Stimulated activated CD8-positive, alpha-beta memory T cell treated with anti-CD3 and anti-CD28 coated beads, Interleukin-12 subunit alpha, Interleukin-12 subunit beta, amount 100 ng/mL, for 24 hours (primary cell): ENCODE data around the gene AP3D1.

ENCODE experiments used
- DNase-seq: peaks from one replicate; pipeline ENCODE4 v3.0.0-alpha.2; 2020; ENCODE audit errors: extremely low read depth

AP3D1 gene

DNA sequence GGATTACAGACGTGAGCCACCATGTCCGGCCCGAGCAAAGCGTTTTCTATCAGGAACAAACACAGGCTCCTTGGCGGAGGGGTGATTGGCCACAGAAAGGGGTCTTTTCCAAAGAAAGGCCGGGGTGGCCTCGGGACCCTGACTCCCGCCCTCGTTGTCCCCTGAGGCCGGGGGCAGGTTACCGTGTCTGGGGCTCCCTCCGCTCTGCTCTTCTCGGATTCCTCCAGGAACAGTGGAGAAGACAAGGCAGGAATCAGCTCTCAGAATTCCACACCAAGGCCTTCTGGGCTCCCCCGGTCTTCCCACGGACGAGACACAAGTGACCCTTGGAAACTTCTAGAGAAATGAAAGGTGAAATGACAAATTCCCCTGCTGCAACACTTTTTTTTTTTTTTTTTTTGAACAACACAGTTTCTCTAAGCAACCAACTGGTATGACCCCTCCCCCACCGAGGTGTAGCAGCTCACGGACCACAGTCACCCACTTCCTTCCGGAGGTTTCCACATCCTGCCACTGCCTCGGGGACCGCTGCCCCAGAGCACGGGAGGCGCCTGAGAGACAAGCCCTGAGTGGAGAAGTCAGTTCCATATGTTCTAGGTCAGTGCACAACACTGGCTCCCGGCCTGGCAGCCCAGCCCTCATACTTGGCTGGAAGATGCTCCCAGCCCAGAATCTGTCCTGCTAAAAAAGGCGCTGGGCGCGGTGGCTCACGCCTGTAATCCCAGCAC, 66.2 kb downstream of the AP3D1 start:
- DNase-seq: peak; percentile 90

DNA sequence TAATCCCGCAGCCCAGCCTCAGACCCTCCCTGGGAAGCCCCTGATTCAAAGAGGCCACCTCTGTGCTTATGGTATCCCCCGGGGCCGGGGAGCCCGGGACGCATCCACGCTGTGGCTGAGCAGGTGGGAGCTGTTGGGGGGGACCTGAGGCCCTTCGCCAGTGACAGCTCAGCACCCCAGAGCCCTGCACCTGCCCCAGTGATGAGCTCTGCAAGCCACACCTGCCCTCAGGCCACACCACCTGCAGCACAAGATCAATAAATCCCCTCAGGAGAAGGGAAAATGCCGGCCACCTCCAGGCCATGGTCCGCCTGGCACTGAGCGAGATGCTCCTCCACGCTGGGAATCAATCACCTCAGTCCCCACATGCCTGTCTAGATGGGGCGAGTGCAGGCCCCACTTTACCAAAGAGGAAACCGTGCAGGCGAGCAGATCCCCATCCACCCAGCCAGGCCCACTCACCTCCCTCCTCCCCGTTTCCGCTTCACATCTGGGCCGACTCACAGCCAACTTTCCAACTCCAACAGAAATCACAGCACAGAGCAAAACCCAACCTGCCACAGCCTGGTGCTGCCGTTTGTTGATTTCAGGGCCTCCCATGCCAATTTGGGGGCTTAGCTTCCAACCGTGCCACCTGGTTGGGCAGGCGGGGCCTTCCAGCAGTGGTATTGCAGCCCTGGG, 68.1 kb downstream of the AP3D1 start:
- no peak for DNase-seq

DNA sequence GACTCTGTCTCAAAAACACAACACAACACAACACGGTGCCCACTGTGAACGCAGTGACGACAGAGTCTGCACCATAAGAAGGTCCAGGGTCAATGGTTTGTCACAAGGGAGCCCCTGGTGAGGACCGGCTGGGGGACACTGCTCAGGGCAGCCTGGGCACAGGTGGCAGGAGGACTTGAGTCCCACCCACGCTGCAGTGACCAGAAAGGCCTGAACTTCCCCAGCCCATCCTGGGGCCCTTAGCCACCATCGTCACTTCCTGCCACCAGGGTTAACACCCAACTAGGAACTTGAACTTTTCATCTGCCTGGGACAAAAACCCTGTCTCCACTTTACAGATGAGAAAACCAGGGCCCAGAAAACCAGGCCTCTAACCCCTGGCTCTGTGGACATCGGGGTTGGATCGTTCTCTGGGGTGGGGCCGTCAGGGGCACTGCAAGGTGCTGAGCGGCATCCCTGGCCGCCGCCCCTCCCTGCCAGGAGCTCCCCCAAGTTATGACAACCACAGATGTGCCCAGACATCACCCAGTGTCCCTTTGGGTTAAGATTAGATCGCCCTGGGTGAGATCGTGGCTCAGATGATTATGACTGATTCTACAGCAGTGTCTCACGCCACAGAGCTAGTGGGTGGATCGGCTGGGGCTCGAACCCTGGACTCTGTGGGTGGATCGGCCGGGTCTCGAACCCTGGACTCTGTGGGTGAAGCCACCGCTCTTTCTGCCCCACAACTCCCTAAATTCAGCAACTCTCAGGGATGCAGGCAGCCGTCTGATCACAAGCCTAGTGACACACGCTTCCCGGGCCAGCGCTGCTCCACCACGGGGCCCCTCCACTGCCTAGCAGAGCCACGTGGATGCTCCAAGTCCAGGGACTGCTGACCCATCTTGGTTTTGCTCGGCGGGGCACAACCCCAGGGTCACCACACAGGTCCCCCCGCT, 69.2 kb downstream of the AP3D1 start:
- no peak for DNase-seq

DNA sequence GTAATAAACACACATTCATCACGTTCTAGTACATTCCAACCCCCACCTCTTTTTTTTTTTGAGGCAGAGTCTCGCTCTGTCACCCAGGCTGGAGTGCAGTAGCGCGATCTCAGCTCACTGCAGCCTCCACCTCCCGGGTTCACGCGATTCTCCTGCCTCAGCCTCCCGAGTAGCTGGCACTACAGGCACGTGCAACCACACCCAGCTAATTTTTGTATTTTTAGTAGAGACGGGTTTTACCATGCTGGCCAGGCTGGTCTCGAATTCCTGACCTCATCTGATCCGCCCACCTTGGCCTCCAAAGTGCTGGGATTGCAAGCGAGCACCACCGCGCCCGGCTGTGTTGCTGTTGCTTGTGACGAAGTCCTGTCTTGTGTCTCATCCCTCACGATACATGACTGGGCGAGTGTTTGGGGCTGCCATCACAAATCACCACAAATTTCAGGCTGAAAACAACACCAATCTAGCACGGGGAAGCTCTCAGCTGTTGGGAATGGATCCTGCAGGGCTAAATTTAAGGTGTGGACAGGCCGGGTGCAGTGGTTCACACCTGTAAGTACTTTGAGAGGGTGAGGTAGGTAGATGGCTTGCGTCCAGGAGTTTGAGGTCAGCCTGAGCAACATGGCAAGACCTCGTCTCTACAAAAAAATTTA, 70.9 kb downstream of the AP3D1 start:
- DNase-seq: no peak

DNA sequence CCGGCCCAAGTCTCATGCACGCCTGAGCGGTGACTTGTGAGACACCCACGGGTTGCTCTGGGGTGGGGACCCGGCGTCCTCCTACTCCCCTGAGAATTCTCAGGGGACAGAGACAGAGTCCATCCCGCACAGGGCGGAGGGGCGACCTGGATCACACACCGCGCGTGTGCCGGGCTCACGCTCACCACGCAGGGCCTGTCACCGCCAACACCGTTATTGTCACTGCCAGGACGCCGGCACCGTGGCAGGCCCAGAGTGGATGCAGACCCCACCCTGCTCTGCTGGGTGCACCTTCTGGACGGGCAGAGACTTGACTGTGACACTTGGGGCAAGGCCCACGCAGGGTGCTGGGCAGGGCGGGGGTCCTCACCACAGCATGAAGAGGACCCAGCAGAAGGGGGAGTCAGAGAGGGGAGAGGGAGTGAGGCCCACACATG, 71.5 kb downstream of the AP3D1 start:
- DNase-seq: no peak

DNA sequence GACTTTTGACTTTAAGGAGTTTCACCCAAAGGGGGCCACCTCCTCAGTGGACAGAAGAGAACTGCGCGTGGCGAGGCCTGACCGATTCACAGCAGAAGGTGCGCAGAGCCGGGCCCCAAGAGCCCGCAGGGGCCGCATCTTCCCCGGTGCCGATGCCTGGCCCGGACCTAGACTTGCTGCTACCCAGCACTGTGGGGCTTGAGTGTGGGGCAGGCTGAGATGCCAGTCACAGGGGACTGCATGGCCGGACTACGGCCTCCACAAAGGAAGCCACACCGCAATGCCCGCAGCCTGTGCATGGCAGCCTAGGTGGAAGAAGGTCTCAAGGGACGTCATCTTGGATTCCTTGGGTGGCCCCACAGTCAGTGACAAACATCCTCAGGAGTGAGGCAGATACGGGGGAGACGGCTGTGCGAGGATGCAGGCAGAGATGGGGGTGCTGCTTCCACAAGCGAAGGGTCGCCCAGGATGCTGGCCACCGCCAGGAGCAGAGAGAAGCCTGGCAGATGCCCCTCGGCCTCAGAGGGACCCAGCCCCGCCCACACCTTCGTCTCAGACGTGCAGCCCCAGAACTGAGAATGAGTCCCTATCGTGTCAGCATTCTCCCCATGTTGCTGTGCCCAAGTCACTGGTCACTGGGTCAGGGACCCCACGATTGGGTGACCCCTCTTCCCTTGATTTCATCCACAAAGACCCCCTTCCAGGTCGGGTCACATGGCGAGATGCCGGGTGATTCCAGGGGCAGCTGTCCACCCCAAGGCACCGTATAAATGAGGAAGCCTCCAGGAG, 72.1 kb downstream of the AP3D1 start:
- DNase-seq: no peak

DNA sequence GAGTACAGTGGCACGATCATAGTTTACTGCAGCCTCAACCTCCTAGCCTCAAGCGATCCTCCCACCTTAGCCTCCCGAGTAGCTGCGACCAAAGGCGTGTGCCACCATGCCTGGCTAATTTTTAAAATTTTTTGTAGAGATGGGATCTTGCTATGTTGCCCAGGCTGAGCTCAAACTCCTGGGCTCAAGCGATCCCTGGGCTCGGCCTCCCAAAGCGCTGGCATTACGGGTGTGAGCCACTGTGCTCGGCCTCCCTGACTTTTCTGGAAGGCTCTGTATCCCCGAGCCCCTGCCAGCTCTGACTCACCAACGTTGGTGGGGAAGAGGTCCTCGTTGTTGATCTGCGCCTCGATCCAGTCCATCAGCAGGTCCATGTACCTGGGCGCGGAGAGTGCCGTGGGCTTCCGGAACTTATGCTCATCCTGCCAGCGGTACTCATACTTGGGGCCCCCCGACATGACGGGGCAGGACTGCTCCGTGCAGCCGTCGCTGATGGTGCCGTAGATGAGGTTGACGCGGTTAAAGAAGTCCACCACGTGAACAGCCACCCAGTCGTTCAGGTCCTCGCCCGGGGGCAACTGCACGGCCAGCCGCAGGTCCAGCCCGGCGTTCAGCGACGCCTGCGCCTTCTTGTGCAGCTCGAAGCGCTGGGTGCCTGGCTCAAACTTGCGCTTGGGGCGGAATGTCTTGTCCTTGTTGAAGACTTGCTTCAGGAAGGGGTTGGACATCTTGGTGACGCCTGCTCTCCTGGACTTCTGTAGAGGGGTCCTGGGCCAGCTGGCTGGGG, 73.3 kb downstream of the AP3D1 start:
- no peak for DNase-seq

DNA sequence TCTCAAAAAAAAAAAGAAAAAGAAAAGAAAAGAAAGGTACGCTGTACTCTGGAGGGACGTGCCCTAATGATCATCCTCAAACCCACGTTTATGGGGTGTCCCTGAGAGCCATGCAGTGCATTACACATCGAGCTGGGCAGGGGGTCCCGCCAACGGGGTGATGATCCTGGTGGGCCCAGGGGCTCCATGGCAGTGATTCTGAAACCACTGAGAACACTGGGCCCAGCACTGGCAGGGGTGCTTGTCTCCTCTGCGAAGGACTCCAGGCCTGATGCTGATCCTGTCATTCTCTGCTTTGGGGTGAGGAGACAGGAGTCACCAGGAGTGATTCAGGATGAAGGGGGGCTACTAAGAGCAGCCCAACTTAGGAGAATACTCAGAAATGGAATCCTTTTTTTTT, 74.0 kb downstream of the AP3D1 start:
- no peak for DNase-seq

DNA sequence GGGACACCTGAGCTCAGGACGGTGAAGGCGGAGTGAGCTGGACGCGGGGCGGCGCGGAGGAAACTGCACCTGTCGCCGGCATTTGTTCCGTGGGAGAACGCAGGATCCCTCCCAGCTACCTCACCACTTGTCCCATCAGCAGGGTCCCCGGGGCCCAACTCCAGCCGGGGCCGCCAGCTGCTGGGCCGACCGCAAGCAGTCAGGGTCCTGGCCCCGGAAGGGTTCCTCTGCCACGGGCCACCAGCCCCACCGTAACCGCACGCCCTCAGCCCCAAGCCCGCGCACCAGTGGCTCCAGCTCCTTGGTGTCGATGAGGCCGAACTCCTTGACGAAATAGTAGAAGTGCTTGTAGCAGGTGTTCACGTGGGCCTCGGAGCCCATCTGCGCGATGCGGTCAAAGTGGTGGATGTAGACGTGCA, 74.8 kb downstream of the AP3D1 start:
- no peak for DNase-seq

DNA sequence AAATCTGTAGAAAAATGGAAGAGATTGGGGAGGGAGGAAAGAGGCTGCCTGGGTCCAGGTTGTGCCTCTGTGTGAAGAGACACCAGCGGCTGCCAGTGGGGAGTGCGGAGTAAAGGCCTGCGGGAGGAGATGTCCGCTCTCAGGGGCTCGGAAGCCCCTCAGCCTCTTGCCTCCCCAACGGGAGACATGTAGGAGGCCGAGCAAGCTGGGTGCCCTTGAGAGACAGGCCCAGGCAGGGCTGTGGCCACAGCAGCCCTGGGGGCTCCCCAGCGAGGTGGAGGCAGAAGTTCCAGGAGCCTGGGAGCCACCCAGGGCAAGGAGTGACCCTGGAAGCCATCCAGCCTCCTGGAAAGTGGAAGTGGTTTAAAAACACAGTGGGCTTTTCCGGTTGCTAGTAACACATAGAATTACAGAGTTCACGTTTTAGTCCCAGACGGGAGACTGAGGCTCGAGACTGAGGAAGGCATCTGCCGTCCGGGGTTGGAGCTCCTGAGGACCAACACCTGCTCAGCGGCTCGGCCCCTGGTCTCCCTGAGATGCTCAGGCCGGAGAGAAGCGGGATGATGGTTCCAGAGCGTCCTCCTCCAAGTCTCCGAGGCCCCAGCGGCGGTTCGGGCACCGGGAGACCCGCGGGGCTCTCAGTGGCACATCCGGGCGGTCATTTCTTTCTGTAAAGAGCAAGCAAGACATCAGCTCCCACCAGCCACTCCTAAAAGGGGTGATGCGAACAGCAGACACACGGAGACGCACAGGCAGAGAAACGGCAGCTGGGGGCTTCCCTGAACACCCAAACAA, 78.4 kb downstream of the AP3D1 start:
- no peak for DNase-seq

DNA sequence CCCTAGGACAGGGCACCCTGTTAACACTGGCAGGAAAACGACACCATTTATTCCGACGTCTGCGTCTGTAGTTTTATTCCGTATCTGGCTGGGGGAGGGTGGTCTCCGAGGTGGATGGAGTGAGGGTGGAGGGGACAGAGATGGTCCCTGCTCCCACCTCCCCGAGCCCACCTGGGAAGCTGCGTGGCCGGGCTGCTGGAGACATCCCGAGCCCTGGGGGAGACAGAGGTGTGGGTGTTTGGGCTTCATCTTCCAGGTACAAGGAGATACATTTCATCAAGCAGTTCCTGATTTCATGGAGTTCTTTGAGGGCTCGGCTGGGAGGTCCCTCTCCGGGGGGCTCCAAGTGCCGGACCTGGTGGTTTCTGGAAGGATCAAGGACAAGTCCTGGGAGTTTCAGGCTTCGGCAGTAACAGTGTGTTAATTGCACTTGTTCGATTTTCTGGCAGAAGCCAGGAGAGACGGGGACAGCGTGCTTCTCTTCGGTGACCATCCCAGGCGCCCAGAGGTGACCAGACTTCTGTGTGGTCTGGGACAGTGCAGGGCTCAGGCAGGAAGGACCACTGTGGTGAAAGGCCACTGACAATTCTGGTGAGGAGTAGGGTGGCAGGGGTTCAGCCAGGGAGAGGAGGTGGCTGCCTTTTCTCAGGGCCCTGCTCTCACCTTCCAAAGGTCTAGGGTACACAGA, 80.2 kb downstream of the AP3D1 start:
- DNase-seq: no peak

DNA sequence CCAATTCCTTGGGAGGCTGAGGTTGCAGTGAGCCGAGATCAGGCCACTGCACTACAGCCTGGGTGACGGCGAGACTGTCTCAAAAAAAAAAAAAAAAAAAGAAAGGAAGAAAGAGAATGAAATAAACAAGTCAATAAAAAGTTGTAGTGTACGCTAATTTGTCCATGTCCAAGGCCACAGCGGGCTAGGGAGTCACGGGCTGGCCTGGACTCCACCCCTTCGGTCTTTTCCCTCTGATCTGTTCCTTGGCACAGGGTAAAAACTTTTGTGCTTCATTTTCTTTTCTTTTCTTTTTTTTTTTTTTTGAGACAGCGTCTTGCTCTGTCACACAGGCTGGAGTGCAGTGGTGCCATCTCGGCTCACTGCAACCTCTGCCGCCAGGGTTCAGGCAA, 80.9 kb downstream of the AP3D1 start:
- no peak for DNase-seq

DNA sequence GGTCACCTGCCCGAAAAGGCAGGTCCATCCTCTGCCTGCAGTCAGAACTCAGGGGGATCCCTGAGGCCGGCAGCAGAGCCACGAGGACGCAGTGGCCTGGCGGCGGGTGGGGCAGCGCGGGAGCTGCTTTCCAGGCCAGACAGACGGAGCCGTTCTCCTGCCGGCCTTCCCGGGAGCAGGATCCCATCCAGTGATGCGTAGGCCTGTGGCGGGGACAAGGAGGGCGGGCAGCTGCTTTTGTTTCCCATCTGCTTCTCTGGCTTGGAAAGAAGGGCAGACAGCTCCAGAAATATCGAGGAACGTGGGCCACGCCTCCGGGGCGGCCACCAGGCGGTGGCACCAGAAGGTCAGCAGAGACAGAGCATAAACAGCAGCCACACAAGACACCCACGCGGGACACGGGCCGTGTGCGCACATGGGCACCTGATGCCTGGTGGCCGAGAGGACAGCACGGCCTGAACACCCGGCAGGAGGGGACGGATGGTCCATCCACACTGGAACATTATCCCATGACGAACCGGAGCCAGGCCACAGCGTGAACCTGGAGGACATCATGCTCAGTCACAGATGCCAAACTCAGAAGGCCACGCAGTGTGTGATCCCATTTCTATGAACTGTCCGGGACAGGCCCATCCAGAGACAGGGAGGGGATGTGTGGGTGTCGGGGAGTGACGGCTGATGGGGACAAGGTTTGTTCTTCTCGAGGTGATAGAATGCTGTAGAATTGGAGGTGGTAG, 86.4 kb downstream of the AP3D1 start:
- DNase-seq: no peak

DNA sequence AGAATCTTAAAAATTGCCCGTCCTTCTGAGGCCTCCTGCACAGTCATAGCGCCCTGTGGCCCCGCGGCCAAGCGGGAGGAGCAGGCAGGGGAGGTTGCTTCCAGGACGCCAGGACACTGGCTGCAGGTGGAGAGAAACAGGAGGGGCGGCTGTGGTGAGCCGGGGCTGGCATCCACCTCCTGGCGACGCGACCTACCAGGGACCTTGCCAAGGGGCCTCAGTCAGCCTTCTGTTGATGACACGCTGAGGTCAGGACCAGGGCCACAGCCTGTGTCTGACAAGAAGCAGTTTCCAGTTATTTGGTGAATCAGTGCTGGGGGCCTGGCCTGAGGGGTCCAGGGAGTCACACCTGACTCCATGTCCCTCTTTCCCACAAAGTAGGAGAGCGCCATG, 87.0 kb downstream of the AP3D1 start:
- no peak for DNase-seq

DNA sequence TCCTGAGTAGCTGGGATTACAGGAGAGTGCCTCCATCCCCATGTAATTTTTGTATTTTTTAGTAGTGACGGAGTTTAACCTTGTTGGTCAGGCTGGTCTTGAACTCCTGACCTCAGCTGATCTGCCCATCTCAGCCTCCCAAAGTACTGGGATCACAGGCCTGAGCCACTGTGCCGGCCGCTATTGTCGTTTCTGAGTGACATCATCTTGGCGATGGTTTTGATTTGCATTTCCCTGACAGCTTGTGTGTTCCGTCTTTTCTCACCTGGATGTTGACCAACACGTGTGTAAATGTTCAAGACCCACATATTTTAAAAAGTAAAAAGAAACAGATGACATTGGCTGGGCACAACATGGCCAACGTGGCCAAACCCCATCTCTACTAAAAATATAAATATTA, 87.5 kb downstream of the AP3D1 start:
- no peak for DNase-seq

DNA sequence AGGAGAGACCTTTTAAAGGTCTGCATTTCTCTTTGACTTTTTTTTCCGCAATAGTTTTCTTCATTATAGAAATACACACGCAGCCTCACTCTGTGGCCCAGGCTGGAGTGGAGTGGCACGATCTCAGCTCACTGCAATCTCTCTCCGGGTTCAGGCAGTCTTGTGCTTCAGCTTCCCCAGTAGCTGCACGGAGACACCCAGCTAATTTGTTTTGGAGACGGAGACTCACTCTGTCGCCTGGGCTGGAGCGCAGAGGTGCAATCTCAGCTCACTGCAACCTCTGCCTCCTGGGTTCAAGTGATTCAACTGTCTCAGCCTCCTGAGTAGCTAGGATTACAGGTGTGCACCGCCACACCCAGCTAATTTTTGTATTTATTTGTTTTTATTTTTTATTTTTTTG, 88.6 kb downstream of the AP3D1 start:
- no peak for DNase-seq

DNA sequence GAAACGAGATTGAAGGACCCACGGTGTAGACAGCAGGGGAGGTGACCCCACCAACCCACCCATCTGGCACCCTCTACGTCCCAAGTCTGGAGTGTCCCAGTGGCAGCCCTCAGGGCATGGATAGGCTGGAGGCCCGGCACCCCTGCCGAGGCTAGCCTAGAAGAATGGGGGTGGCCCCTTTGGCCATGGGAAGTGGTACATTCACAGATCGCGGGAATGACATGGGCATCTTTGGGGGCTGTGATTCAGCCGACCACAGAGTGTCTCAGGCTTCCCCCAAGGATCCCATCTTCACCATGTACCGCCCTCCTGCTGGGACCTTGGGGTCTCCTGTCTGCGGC, 89.0 kb downstream of the AP3D1 start:
- DNase-seq: no peak
